Coronary artery (tissue), 2 donors: ENCODE data around the gene ERCC2.

ENCODE experiments used
- DNase-seq: peaks from one replicate; pipeline ENCODE4 v3.0.0-alpha.2; 2017; ENCODE audit warnings: low spot score
- H3K27ac ChIP-seq, 2 donors: fragments of 200-600 bp; sonication (generic); one replicate each; pipeline ENCODE4 v1.5.1; 2016 to 2019
- H3K4me3 ChIP-seq: fragments of 200-600 bp; sonication (generic); 2 replicates; pipeline ENCODE4 v1.5.1; 2016; ENCODE audit warnings: mild to moderate bottlenecking, moderate library complexity
- TF ChIP-seq, protein P1 (sequence below): fragments of 200-600 bp; sonication (generic); IDR thresholded peaks from one replicate; pipeline ENCODE4 v1.5.1; 2019; ENCODE audit warnings: antibody characterized with exemption

The ERCC2 gene

DNA sequence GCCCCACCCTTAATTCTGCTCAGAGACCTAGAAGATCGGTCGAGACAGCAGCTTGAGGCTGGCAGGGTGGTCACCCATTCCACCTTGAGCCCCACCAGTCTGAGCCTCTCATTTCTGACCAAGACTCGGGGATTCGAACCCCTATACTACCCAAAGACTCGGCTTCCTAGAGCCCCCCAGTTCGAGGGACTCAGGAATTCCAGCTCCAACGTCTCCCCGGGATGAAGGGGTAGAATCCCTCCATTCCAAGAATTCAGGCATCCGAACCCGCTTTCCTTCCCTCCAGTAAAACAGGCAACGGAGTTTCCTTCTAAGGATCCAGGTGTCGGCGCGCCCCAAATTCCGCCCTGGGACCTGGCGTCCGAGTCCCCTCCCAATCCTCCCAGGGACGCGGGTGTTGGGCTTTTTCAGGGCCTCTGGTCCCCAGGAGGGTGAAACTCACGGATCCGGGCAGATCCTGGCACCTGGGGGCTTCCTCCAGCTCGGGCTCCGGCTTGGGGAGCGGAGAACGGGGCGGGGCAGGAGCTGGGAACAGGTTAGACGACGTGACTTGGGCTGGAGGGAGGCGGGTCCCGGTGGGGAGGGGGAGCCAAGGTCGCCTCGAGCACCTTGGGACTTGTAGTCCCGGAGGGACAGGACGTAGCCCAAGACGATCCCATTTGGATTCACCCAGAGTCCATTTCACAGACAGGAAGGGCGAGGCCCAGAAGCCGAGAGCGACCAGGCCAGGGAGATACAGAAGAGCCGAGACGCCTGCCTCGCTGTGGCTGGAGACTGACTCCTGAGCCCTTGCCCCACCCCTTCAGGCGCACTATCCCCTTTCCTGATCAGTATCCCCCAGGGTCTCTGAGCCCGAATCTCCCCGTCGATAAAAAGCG lies 34.4 kb upstream of the ERCC2 start, which contains the start of gene PPP1R13L:
PPP1R13L (minus strand) TSS at position 513 of the 878 bp plus-strand sequence. CDS start 6,751 bp downstream, outside the sequence.
- peak within 1 kb of the TSS; percentile 77 for H3K4me3 ChIP-seq
- TF ChIP-seq, protein P1, sequence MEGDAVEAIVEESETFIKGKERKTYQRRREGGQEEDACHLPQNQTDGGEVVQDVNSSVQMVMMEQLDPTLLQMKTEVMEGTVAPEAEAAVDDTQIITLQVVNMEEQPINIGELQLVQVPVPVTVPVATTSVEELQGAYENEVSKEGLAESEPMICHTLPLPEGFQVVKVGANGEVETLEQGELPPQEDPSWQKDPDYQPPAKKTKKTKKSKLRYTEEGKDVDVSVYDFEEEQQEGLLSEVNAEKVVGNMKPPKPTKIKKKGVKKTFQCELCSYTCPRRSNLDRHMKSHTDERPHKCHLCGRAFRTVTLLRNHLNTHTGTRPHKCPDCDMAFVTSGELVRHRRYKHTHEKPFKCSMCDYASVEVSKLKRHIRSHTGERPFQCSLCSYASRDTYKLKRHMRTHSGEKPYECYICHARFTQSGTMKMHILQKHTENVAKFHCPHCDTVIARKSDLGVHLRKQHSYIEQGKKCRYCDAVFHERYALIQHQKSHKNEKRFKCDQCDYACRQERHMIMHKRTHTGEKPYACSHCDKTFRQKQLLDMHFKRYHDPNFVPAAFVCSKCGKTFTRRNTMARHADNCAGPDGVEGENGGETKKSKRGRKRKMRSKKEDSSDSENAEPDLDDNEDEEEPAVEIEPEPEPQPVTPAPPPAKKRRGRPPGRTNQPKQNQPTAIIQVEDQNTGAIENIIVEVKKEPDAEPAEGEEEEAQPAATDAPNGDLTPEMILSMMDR = no peak
- H3K27ac ChIP-seq = peak within 1 kb of the TSS; percentile 87 to 98
- peak; percentile 94 for DNase-seq

DNA sequence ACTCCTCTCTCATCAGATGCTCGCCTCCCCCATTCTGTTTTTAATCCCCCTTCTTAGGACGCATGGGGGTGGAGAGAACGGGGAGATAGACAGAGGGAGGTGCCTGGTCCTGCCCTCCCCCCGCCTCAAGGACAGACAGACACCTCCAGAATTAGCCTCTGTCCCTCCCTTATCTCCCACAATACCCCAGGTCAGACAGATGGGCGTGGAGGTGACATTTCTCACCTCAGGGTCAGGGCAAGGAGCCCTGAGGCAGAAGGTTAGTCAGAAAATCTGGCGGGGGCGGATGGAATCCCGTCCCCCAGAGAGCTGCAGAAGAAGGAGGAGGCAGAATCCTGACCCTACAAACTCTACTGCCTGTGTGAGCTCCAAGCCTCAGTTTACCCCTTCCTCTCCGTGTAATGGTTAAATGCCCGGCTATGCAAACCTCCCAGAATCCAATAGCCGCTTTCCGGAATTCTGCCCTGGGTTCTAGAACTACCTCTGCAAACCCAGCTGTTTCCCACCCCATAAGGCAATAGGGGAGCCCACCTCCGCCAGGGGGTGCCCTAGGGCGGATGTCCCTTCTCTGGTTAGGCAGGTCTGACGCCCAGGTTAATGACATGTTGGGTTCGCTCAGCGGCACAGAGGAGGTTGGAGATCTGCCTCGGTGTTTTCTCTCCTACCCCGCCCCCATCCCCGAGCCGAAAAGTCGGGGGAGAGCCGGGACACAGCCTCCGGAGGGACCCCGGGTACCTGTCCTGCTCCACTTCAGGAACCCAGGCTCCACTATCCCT lies 33.6 kb upstream of the ERCC2 start:
- Histone ChIP-seq H3K4me3 (peak overlapping the region; percentile 77), H3K27ac (peak overlapping the region; percentile 87 to 98)
- DNase-seq = no peak
- TF ChIP-seq, protein P1 = no peak

DNA sequence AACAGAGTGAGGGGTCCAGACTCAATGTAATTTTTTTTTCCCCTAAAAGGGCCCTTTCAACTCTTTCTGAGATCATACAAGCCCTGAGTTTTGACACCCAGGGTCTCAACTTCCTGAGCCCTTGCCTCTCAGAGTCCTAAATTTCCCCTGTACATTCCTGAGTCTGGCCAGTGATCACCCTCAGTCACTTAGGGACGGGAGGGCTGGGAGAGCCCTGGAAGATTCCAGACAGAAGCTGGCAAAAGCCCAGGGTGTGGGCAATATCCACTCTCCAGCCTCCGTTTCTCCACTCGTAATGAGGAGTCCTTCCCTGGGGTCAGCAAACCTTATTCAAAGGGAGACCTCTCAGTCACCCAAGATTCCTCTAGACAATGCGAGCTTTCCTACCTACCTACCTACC lies 32.9 kb upstream of the ERCC2 start:
- peak overlapping the region; percentile 87 to 98 for H3K27ac ChIP-seq
- TF ChIP-seq, protein P1 = no peak
- peak overlapping the region; percentile 77 for H3K4me3 ChIP-seq
- no peak for DNase-seq

DNA sequence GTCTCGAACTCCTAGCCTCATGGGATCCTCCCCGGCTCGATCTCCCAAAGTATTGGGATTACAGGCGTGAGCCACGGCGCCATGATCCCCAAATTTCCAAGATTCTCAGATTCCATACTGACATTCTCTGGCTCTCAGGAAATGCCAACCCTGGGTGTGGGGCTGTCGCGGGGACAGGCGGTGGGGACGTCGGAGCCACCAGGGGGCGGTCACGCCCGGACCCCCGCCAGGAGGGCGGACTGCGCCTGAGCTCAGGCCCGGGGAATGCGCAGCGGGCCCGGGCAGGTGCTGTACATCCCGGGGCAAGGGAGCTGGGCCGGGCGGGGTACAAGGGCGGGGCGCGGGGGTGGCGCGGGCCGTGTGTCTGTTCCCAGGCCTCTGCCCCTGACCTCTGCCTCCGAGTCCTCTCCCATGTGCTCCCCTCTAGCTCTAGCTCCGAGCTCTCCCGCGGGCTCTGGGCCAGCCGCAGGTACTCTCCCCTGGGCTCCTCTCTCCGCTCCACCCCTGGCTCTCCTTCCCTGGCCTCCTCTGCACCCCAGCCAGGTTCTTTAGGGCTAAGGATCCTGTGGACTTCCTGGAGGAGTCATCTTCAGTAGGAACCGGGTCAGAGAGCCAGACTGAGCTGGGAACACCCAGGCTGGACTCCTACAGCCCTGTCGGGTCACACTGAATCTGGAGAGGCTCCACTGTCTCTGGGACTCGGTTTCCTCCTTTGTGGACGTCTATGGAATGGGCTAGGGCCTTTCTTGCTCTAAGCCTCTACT lies 32.1 kb upstream of the ERCC2 start:
- TF ChIP-seq, protein P1 = no peak

DNA sequence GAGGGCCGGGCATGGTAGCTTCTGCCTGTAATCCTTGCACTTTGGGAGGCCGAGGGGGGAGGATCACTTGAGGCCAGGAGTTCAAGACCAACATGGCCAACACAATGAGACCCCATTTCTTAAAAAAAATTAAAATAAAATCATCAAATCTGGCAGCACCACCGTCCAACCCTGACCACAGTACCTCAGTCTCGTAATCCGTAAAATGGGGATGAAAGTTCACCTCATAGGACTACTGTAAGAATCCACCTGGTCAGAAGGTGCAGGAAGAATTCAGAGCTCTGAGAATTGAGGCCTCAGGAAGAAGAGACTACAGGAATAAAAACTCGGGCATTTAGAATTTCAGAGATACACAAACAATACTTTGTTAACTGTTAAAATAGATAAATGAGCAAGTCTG lies 31.4 kb upstream of the ERCC2 start:
- TF ChIP-seq, protein P1 = no peak
- H3K4me3 ChIP-seq = no peak overlapping the region
- H3K27ac ChIP-seq = no peak overlapping the region
- no peak for DNase-seq

More for the DNA sequence above, 32.1 kb upstream of the ERCC2 start:
- H3K27ac ChIP-seq = peak overlapping the region in 1 of 2 donors; percentile 98
- DNase-seq = no peak
- peak overlapping the region; percentile 56 for H3K4me3 ChIP-seq

DNA sequence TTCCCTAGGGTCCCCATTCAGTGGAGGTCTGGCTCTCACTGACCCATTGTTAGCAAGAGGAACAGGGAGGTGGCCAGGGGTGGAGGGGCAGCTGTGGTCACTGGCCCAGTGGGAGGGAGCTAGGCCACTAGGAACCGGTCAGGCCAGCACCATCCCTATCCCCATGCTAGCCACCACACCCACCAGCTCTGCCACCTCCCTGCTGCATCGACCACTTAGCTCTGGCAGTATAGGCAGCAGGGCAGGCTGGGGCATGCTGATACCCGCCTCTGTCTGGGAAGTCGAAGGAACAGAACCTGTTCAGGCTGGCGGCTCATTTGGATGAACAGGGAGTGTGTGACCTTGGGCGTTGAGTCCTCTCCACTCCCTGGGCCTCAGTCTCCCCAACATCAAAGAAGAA lies 29.8 kb upstream of the ERCC2 start:
- Histone ChIP-seq H3K4me3 (no peak overlapping the region), H3K27ac (no peak overlapping the region)
- TF ChIP-seq, protein P1 = no peak
- DNase-seq = no peak
